HG03521 (cell line): ENCODE measurements around the gene FARP1.

Source experiments
- ATAC-seq: cut with Tn5 transposase; IDR thresholded peaks from one replicate; pipeline ENCODE4 v1.9.1; 2021; ENCODE audit warnings: mild to moderate bottlenecking, moderate library complexity; ENCODE audit not compliant: unreplicated experiment

The FARP1 gene

DNA sequence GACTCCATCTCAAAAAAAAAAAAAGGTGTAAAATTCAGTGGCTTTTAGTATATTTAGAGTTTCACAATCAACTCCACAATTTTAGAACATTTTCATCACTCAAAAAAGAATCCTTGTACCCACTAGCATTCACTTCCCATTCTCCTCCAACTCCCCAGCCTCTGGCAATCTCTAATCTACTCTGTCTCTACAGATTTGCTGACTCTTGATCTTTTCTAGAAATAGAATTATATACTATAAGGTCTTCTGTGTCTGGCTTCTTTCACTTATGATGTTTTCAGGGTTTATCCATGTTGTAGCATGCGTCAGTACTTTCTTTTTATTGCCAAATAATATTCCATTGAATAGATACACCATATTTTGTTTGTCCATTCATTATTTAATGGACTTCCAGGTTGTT lies 8.0 kb upstream of the FARP1 start:
- no peak for ATAC-seq

DNA sequence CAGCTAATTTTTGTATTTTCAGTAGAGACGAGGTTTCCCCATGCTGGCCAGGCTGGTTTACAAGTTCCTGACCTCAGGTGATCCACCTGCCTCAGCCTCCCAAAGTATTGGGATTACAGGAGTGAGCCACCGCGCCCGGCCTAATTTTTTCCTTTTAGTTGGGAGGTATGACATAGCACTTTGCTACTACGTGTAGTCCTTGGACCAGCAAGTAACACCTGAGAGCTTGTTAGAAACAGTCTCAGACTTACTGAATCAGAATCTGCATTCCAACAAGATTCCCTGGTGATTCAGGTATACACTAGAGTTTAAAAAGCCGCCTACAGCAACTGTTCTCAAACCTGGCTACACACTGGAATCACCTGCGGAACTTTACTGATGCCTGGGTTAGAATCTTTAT lies 1.8 kb upstream of the FARP1 start:
- no peak for ATAC-seq

DNA sequence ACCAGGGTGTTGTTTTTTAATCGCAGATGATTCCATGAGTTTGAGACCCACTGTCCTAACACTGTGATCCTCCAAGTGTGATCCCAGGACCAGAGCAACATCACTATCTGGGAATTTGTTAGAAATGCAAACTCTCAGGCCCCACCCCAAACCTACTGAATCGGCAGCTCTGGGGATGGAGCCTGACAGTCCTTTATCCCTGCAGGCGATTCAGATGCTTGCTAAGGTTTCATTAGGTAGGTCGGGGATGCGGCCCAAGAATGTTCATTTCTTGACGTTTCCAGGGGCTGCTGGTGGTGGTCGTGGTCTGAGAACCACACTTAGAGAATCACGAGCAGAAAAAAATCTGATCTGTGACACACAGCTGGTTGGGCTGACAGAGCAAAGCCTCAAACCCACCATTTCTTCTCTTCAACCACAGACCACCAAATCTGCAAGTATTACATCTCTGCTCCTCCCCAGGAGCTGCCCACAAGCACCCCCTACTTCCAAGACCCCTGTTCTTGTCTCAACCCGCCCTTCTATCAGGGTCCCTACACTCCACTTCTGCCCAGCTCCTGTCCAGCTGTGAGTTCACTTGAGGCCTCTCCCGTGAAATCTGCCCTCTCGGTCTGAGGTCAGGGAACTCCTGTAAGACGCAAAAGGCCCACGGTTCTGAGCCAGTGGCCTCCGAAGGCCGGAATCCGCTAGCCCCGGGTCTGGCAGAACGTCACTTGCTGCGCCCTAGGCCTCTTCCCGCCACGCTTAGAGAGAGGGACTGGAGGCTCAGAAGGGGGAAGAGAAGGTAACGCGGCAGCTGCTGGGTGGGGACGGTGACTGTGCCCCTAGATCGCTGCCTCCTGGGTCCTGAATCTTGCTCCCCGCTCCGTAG lies 1.1 kb upstream of the FARP1 start:
- ATAC-seq = no peak

DNA sequence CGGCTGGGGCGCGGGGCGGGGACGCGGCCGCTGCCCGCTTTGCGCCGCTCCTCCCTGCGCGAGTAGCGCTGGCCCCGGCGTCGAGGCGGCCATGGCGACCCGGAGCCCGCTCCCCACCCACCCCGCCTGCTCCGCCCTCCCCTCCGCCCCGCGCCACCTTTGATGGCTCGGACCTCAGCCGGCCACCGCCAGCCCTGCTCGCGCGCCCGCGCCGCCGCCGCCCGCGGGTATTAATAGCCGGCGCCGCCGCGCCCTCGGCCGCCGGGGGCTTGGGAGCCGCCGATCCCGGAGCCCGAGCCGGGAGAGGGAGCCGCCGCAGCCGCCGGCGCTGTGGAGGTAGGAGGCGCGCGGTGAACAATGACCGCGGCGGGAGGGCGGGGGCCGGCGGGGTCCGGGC lies 261 bp downstream of the FARP1 start:
- peak; percentile 19 for ATAC-seq

DNA sequence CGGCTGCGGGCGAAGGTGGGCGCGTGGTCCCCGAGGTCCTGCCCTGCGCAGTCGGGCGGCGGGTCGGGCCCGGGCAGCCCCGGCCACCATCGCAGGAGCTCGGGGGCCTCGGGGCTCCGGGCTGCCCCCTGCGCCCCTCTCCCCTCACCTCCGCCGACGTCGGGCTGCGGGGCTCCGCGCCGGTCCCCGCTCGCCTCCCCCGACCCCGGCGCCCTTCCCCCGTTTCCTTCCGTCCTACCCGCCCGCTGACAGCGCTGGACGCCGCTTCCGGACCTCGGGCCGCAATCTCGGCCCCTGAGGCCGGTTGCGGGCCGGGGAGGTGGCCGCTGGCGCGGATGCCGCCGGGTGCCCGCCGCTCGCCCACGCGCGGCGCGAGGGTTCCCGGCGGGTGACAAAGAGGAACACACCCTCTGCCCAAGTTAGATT lies 720 bp downstream of the FARP1 start:
- ATAC-seq = no peak

DNA sequence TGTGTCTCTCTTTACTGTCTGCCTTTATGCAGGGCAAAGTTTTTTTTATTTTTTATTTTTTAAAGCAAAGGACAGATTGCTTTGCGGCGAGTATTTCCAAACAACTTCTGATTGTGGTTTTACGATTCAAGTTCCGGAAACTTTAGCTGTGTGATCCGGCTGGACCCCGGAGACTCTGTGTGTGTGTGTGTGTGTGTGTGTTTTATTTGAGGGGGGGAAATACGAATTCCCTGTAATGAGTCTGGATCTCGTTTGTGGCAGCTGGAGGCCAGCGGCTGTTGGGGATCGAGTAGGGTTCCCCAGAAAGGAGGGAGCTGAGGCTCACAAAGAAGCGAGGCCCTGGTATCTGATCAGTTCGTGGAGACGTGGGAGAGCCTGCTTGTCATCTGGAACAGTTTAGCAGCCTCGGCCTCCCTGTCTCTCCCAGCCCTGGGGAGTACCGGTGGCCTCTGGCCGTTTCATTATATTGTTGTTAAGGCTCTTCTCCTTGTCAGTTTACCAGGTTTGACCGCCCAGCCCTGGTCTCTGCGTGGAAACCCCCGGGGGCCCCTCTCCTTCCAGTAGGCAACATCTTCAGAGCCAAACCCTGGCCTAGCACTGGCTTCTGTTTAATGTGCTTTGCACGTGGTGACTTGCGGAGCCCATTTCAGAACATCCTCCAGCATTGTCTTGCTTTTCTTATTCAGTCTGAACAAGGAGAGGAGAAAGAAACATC lies 1.3 kb downstream of the FARP1 start:
- ATAC-seq = no peak

DNA sequence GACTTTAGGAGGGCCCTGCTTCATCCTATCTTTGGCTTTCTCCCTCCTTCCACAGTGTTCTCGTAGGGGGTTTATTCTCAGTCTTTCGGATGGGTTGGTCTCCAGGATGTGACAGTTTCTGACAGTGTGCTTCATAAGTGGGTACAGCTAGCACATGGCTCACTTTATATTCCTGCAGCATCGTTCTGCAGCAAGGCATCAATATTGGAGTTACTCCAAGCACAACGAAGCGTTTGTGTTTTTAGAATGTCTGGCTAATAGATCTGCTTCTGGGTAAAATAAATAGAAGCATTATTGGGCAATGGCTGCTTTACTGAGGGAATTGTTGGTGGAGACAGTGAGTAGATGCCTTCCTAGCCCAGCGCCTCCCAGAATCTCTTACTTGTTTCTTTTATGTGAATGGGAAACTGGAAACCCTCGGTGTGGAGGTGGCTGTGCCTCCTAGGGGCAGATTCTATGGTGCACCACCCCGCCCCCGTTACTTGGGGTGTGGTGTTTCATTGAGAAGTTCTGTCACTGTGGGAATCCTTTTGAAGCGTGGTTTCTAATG lies 2.0 kb downstream of the FARP1 start:
- ATAC-seq = no peak

DNA sequence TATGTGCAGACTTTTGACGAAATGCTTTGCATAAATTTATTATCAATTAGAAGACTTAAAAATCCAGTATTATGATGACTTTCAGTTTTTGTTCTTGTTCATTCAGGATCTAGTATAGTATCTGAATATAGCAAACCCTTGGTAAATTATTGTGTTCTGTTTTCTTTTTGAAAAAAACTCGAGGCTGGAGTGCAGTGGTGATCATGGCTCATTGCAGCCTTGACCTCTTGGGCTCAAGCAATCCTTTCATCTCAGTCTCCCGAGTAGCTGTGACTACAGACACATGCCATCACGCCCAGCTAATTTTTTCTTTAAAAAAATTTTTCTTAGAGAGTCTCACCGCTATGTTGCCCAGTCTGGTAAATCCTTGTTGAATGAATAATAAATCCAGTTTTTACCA lies 4.6 kb downstream of the FARP1 start:
- no peak for ATAC-seq

DNA sequence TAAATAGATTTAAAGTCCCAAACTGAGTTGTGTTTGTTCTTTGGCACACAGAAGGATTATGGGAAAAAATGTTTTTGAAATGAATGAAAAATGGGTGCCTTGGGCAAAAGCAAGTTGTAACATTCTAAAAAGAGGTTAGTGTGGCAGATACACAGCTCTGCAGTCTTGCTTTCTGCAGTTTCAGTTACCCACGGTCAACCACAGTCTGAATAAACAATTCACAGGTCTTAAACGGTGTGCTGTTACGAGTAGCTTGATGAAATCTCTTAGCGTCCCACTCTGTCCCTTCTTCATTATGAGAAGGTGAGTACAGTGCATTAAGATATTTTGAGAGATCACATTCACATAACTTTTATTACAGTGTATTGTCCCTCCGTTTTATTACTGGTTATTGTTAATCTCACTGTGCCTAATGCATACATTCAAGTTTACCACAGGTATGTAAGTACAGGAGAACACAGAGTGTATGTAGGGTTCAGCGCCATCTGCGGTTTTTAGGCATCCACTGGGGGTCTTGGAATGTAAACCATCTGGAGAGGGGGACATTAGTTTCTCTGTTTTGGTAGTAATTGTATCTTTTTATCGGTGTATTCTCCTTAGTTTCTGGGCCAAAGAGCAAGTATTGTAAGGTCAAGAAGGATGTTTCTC lies 8.1 kb downstream of the FARP1 start:
- no peak for ATAC-seq

DNA sequence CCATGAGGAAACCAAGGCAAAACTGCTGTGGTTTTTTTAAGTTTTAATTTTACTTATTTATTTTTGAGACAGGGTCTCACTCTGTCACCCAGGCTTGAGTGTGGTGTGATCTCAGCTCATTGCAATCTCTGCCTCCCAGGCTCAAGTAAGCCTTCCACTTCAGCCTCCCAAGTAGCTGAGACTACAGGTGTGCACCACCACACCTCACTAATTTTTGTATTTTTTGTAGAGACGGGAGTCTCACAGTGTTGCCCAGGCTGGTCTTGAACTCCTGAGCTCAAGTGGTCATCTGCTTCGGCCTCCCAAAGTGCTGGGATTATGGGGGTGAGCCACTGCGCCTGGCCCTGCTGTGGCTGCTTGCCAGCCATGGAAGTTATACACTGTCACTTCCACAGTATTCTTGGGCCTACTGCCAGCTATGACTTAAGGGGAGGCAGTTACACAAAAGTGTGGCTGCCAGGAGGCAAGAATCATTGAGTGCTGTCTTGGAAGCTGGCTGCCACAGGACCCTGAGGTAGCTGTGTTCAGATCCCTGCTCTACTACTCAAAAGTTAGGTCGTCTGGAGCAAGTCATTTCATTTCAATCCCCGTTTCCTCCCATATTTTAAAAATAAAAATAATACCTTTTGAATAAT lies 12.7 kb downstream of the FARP1 start:
- no peak for ATAC-seq

DNA sequence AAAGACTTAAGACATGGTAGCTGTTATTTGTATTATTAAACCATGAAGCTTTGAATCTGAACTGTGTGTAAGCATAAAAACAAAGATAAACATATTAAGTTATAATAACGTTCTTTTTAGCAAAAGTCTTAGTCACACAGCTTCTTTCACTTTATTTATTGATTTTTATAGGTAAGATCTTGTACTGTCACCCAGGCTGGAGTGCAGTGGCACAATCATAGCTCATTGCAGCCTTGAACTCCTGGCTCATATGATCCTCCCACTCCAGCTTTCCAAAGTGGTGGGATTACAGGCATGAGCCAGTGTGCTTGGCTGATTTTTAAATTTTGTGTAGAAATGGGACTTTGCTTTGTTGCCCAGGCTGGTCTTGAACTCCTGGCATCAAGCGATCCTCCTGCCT lies 13.4 kb downstream of the FARP1 start:
- ATAC-seq = no peak

DNA sequence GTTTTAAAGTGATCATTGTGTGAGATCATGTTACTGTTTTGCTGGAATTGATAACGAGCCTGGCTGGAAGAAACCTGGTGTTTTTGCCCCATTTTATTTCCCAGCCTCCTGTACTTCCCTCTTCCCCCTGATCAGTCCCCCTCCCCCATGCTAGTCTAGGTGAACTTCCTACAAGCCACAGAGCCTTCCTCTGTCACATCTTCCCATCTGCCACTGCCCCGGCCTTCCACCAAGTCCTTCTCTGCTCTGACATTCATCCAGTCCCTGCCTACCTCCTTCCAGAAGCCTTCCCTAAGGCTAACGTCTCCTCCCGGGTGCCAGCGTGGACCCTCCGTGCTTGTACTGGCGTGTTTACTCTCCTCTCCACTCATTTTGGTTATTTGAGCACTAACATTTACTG lies 14.3 kb downstream of the FARP1 start:
- ATAC-seq = no peak

DNA sequence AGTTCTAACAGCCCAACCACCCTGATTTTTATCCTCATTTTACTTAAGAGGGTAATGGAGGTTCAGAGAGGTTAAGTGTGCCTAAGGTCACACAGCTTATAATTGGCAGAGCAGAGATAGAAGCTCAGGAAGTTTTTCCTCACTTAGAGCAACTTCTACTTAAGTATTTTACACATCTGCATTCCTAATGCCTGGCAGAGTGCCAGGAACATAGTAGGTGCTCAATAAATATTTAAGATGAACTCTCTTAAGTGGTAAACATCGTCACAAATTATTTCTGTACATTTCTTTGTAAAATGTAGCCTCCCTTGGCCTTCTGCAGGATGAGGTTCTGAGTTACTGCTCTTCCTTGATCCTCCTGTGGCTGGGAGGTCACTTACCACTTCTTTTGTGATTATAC lies 14.7 kb downstream of the FARP1 start:
- no peak for ATAC-seq

DNA sequence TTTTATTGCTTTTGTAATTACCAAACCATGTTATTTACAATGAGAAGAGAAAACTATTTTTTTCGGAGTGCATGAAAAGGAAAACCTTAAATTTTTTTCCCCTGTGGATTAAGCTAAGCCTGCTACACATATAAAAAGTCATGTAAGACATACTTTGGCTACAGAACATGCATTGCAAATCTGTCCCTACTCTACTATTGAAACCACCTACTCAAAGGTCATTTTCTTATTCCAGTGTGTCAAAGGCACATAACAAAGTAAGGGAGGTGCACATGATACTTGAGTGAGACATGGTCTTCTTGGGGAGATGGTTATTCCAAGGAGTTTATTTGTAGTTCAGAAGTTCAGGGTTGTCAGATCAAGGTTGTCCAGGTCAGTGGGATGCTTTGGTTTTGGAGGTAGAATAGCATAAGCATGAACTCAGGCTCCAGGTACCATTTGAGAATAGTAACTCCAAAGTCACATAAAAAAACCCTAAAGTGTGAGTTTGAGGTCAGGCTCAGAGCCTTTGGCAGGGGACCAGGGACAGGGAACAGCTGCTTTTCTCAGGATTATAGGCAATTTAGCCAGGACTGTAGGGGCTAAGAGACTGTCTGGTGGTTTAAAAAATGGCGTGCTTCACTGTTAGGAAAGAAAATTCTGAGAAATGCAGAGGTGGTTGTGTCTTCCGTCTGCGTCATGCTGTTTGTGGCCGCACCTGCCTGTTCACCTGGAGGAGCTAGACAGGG lies 15.4 kb downstream of the FARP1 start:
- ATAC-seq = no peak

DNA sequence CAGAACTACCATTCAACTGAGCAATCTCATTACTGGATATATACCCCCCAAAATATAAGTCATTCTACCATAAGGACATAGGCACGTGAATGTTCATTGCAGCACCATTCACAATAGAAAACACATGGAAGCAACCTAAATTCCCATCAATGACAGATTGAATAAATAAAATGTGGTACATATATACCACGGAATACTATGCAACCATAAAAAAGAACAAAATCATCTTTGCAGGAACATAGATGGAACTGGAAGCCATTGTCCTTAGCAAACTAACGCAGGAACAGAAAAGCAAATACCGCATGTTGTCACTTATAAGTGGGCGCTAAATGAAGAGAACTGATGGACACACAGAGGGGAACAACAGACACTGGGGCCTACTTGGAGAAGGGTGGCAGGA lies 20.0 kb downstream of the FARP1 start:
- ATAC-seq = no peak

DNA sequence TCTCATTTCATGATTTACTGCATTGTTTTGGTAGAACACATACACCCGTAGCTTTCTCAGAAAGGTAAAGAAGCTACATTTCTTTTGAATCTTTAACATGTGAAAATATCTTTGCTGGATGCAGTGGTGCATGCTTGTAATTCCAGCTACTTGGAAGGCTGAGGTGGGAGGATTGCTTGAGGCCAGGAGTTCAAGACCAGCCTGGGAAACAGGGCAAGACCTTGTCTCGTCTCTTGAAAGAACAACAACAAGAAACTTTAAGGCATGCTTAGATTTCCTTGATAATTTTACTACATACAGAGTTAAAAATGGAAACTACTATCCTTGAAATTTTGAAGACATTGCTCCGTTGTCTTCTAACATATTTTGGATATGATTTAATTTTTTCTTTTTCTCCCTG lies 26.4 kb downstream of the FARP1 start:
- no peak for ATAC-seq

DNA sequence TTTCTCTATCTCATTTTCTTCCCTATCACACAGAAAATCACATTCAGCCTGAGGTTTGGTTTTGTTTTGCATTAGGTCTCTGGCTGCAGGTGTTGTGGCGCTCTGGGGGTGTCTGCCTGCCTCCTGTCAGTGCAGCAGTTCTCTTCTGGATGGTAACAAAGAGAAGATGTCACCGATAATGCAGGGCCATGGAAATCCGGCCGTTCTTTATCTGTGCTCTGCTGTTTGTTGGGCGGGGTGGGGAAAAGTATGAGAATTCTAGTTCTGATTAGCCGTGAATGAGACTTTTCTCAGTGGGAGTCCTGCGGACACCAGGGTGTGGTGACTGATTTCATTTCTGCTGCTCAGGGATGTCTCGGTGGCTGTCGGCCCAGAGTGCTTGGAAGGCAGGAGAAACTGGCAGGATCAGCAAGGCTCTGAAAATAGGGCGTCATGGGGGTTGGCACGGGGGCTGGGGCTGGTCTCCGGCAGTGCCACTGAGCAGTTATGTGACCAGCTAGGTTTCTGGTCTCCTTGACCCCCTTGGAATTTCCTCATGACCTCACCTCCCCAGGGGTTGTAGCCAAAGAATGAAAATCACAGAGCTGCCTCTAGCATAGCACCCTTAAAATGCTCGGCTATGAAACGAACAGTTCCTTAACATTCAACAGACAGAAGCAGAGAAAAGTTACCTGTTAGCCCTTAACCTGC lies 29.2 kb downstream of the FARP1 start:
- no peak for ATAC-seq

DNA sequence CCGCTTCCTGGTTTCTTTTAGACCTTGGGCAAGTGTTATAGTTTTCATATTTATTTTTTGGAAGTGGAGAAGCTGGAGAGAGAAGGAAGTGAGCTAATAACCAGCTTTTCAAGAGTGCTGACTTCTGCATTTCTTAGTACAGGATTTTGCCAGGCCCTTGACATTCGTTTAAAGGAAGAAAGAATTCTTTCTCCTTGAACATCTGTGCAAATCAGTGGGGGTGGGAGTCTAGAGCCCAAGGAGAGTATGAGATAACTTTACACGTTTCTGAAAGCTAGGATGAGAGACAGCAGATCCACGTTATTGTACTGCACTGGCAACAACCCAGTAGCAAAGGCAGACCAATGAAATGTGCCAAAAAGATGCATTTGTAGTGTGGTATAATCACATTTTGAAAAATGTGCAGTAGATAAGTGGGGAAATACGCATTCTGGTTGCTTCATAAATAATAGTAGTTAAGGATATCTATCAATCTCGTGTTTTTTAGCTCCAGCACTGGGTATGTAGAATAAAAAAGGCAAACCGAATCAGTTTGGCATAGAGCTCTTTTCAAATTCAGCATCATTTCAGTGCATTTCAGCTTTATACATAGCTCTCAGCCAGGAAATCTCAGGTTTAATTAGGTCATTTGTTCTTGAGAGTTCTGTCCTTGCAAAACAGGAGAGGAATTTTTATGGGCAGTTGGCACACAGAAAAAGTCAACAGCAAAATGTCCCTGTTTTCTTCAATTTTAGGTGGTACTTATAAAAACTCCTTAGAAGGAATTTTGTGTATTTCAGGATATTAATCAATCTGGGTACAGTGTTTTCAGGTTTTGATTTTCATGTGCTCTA lies 29.9 kb downstream of the FARP1 start:
- no peak for ATAC-seq
